ENCODE results near the gene DYNC1LI1. TPM values are rescaled to one million over a fixed set of nuclear protein-coding genes. Genes with fewer than 3 reads are reported as not detected.

The DYNC1LI1 gene
- total RNA-seq, 3 donors from 2014 or later, result 16.7 to 26.5 (median 19.9) TPM

GRCh38 chr3:32498252-32498651, 72.4 kb downstream of the DYNC1LI1 start:
- TF ChIP-seq CTCF (IDR thresholded peaks at IDR 0.05), result no peak
- ATAC-seq (no peak), DNase-seq (no peak)
- H3K36me3 ChIP-seq (ENCODE audit: low read depth), result no peaks in the 10 kb centered on the region
- peaks cover 16% of the 10 kb centered on the region for H3K4me1 ChIP-seq (ENCODE audit: low read depth)
- no peaks in the 10 kb centered on the region for H3K9me3 ChIP-seq
- intact Hi-C loops (cut with DNase I, micrococcal nuclease), result no loop called here
- no peak overlapping the region for H3K4me3 ChIP-seq

- intact Hi-C loops (cut with DNase I, micrococcal nuclease), result no loop called here
- no peaks in the 10 kb centered on the region for H3K36me3 ChIP-seq (ENCODE audit: low read depth)
- DNase-seq, result no peak
- H3K4me1 ChIP-seq (ENCODE audit: low read depth), result peaks cover 16% of the 10 kb centered on the region
- TF ChIP-seq CTCF (IDR thresholded peaks at IDR 0.05), result no peak
- H3K9me3 ChIP-seq, result no peaks in the 10 kb centered on the region
- ATAC-seq, result peak; percentile 13
- H3K4me3 ChIP-seq, result no peak overlapping the region
These were observed 75.0 kb downstream of the DYNC1LI1 start for GRCh38 chr3:32495609-32496008.

- ATAC-seq (peak; percentile 60), DNase-seq (no peak)
- Histone ChIP-seq H3K36me3 (ENCODE audit: low read depth) (no peaks in the 10 kb centered on the region), H3K4me3 (no peak overlapping the region), H3K9me3 (no peaks in the 10 kb centered on the region), H3K4me1 (ENCODE audit: low read depth) (peaks cover 16% of the 10 kb centered on the region)
- no peak for TF ChIP-seq CTCF (IDR thresholded peaks at IDR 0.05)
- intact Hi-C loops (cut with DNase I, micrococcal nuclease), result no loop called here
These were observed 75.6 kb downstream of the DYNC1LI1 start for GRCh38 chr3:32495085-32495484.

- intact Hi-C loops (cut with DNase I, micrococcal nuclease), result no loop called here
- Histone ChIP-seq H3K4me1 (ENCODE audit: low read depth) (peaks cover 16% of the 10 kb centered on the region), H3K4me3 (no peak overlapping the region), H3K36me3 (ENCODE audit: low read depth) (no peaks in the 10 kb centered on the region), H3K9me3 (no peaks in the 10 kb centered on the region)
- ATAC-seq (no peak), DNase-seq (no peak)
- no peak for TF ChIP-seq CTCF (IDR thresholded peaks at IDR 0.05)
These were observed 76.9 kb downstream of the DYNC1LI1 start for GRCh38 chr3:32493437-32494414.

- H3K9me3 ChIP-seq, result no peaks in the 10 kb centered on the region
- intact Hi-C loops (cut with DNase I, micrococcal nuclease), result no loop called here
- no peak for TF ChIP-seq CTCF (IDR thresholded peaks at IDR 0.05)
- H3K4me1 ChIP-seq (ENCODE audit: low read depth), result peaks cover 16% of the 10 kb centered on the region
- no peak overlapping the region for H3K4me3 ChIP-seq
- peak; percentile 25 for ATAC-seq
- DNase-seq, result no peak
- H3K36me3 ChIP-seq (ENCODE audit: low read depth), result no peaks in the 10 kb centered on the region
These were observed 77.8 kb downstream of the DYNC1LI1 start for GRCh38 chr3:32492684-32493436.
